K562 (cell line): ENCODE data around the gene PTPRE. TPM values are rescaled to one million over a fixed set of nuclear protein-coding genes. Genes with fewer than 3 reads are reported as not detected.

Experiments
- ATAC-seq: fragments of 200-7000 bp; cut with Tn5 transposase; 3 replicates; pipeline ENCODE4 v1.9.1; 2020; ENCODE audit warnings: moderate library complexity
- BruUV-seq: library from RNA; stranded (reverse); fragments of 400-500 nt; replicated peaks from 2 replicates; lab custom pipeline; 2021; lab: Mats Ljungman, UMichigan
- CTCF ChIA-PET: fragments of 300-600 bp; formaldehyde crosslinking; extraction: SDS; loops from one replicate; lab custom pipeline; 2021; ENCODE audit warnings: low intra/inter-chr PET ratio; lab: Yijun Ruan, JAX
- POLR2A ChIA-PET: fragments of 300-600, 350-650 bp; sonication (Branson Sonifier 250); formaldehyde crosslinking; extraction: SDS; loops from one replicate; lab custom pipeline; 2021; ENCODE audit warnings: antibody characterized with exemption, inconsistent platforms; lab: Yijun Ruan, JAX
- DNase-seq, 4 experiments: peaks; one replicate each; pipeline versions ENCODE4 v3.0.0 to v3.0.0-alpha.2; 2011 to 2018; ENCODE audit warnings: low spot score in 3 of 4, mixed read lengths in 3 of 4; ENCODE audit errors: extremely low read depth in 1 of 4
- FAIRE-seq: peaks from 2 replicates; lab custom pipeline; 2011; peaks lifted over from hg19 to GRCh38; lab: Jason Lieb, UNC
- H2AFZ ChIP-seq: 2 replicates; pipeline ENCODE4 v1.6.0; 2011; ENCODE audit warnings: low read depth, low read length, control low read depth, inconsistent platforms
- H3K27ac ChIP-seq: fragments of 200-600 bp; 3 replicates; pipeline ENCODE4 v1.8.0; 2011; ENCODE audit warnings: low read depth, mild to moderate bottlenecking, control low read depth, inconsistent platforms, low read length, moderate library complexity, mixed read lengths; ENCODE audit errors: extremely low read depth
- H3K27me3 ChIP-seq, 2 experiments: fragments of 300-600 bp in 1 of 2; 2 replicates in 1 of 2; 3 replicates in 1 of 2; pipeline versions ENCODE4 v1.6.0 to v1.8.0; 2011; ENCODE audit warnings: inconsistent platforms in 2 of 2, low read length in 2 of 2, mild to moderate bottlenecking in 1 of 2, mixed read lengths in 1 of 2, moderate library complexity in 1 of 2; ENCODE audit not compliant: control insufficient read depth in 2 of 2, insufficient read depth in 2 of 2
- H3K36me3 ChIP-seq: fragments of 300-600 bp; 3 replicates; pipeline ENCODE4 v1.8.0; 2011; ENCODE audit warnings: mild to moderate bottlenecking, low read length, inconsistent platforms; ENCODE audit not compliant: control insufficient read depth, insufficient read depth
- H3K4me1 ChIP-seq, 2 experiments: fragments of 200-600 bp in 1 of 2; replicated peaks in 1 of 2; 2 replicates in 1 of 2; 3 replicates in 1 of 2; pipeline versions ENCODE4 v1.5.1 to v1.8.0; 2011; ENCODE audit warnings: inconsistent platforms in 2 of 2, low read length in 2 of 2, mild to moderate bottlenecking in 1 of 2, mixed read lengths in 1 of 2, moderate library complexity in 1 of 2; ENCODE audit not compliant: control insufficient read depth in 2 of 2, insufficient read depth in 2 of 2
- H3K4me2 ChIP-seq: 2 replicates; pipeline ENCODE4 v1.6.1; 2011; ENCODE audit warnings: low read length, control low read depth, inconsistent platforms, mixed read lengths; ENCODE audit not compliant: insufficient read depth
- H3K4me3 ChIP-seq: fragments of 200-600 bp; sonication (generic), shearing (Covaris generic); 2 replicates; pipeline ENCODE4 v1.5.1; 2016; ENCODE audit warnings: control low read depth, inconsistent platforms
- H3K79me2 ChIP-seq: fragments of 200-600 bp; 3 replicates; pipeline ENCODE4 v1.8.0; 2011; ENCODE audit warnings: low read length, inconsistent platforms; ENCODE audit not compliant: control insufficient read depth, insufficient read depth
- H3K9ac ChIP-seq, 2 experiments: 2 replicates each; pipeline versions ENCODE4 v1.6.0 to v1.6.1; 2011; ENCODE audit warnings: low read depth in 2 of 2, low read length in 2 of 2, control low read depth in 1 of 2, inconsistent platforms in 1 of 2, mild to moderate bottlenecking in 1 of 2, mixed read lengths in 1 of 2; ENCODE audit not compliant: insufficient read depth in 1 of 2
- H3K9me1 ChIP-seq: one replicate; pipeline ENCODE4 v1.6.0; 2011; ENCODE audit warnings: inconsistent platforms, mild to moderate bottlenecking, low read length, moderate library complexity; ENCODE audit not compliant: control insufficient read depth, insufficient read depth
- H3K9me3 ChIP-seq: replicated peaks from 2 replicates; pipeline ENCODE4 v1.5.1; 2011; ENCODE audit warnings: low read depth, low read length, inconsistent platforms; ENCODE audit not compliant: control insufficient read depth, insufficient read depth
- H4K20me1 ChIP-seq: replicated peaks from 2 replicates; pipeline ENCODE4 v1.6.1; 2011; ENCODE audit warnings: low read length, inconsistent platforms, mixed read lengths; ENCODE audit not compliant: control insufficient read depth, insufficient read depth
- CBX5 ChIP-seq: IDR thresholded peaks from 2 replicates; pipeline ENCODE4 v1.6.1; 2014; ENCODE audit warnings: low read depth, borderline replicate concordance
- MEF2A ChIP-seq: IDR thresholded peaks from 2 replicates; pipeline ENCODE4 v1.6.1; 2011; ENCODE audit warnings: low read depth, mild to moderate bottlenecking, low read length, moderate library complexity; ENCODE audit not compliant: control insufficient read depth
- MEIS2 ChIP-seq: fragments of 450-650 bp; IDR thresholded peaks from 2 replicates; pipeline ENCODE4 v1.6.1; 2014; ENCODE audit warnings: mild to moderate bottlenecking; ENCODE audit not compliant: partially characterized antibody
- TAF15 ChIP-seq: fragments of 200-400 bp; formaldehyde crosslinking; IDR thresholded peaks from 2 replicates; pipeline ENCODE4 v1.6.1; 2017; ENCODE audit warnings: mild to moderate bottlenecking, low read depth, low read length, moderate library complexity
- TCFL5 ChIP-seq: fragments of 250-450 bp; sonication (Bioruptor Pico); conservative IDR thresholded peaks from 2 replicates; pipeline ENCODE4 v1.6.1; 2021; ENCODE audit warnings: mild to moderate bottlenecking, moderate library complexity, matching md5 sums
- TOE1 ChIP-seq, 2 experiments: fragments of 450-650 bp in 1 of 2; sonication (generic) in 1 of 2; formaldehyde crosslinking in 1 of 2; IDR thresholded peaks; 2 replicates each; pipeline versions ENCODE4 v1.7.1 to v1.8.0; 2016 to 2022; ENCODE audit warnings: borderline replicate concordance in 2 of 2, mild to moderate bottlenecking in 2 of 2, antibody characterized with exemption in 1 of 2, inconsistent platforms in 1 of 2, low read depth in 1 of 2, missing genetic modification reagents in 1 of 2, moderate library complexity in 1 of 2
- in situ Hi-C: fragments of 300-500 bp; cut with MboI; formaldehyde crosslinking; loops from 4 replicates; pipeline ENCODE4 v1.15.0; 2018; ENCODE audit warnings: inconsistent platforms, mixed read lengths
- intact Hi-C: fragments of 100-400 bp; cut with micrococcal nuclease; formaldehyde crosslinking; loops from 2 replicates; pipeline ENCODE4 v1.14.2; 2022
- polyA plus RNA-seq, 8 experiments: library from polyadenylated mRNA; depleted of rRNA in 4 of 8; stranded (reverse) in 5 of 8; unstranded in 3 of 8; fragments of >200 nt; fragmentation: Nextera tagmentation in 2 of 8; fragmentation: Illumina TruSeq in 1 of 8; extraction: Ambion mirVana in 2 of 8; extraction: Trizol in 1 of 8; gene quantifications; 2 replicates each; pipeline versions ENCODE4 v1.2.1 to v1.2.3, GENCODE V29; 2011 to 2014; ENCODE audit warnings: inconsistent platforms in 1 of 8, missing spikeins in 1 of 8
- total RNA-seq, 7 experiments: library from RNA; depleted of rRNA in 6 of 7; stranded (reverse); fragments of >200 nt in 6 of 7; fragmentation: Illumina TruSeq in 2 of 7; extraction: Trizol in 2 of 7; gene quantifications; 2 replicates each; pipeline versions ENCODE4 v1.2.1 to v1.2.3, GENCODE V29; 2011 to 2021; ENCODE audit warnings: low replicate concordance in 1 of 7
- TF ChIP-seq, protein P1 (sequence below): fragments of 250-450 bp; sonication (Bioruptor Pico); IDR thresholded peaks from 2 replicates; pipeline ENCODE4 v1.6.1; 2021; ENCODE audit warnings: mild to moderate bottlenecking
- TF ChIP-seq, protein P2 (sequence below): fragments of 200-400 bp; formaldehyde crosslinking; IDR thresholded peaks from 2 replicates; pipeline ENCODE4 v1.6.1; 2017; ENCODE audit warnings: mild to moderate bottlenecking, low read depth, low read length, moderate library complexity
- TF ChIP-seq, protein P3 (sequence below): fragments of 450-650 bp; IDR thresholded peaks from 2 replicates; pipeline ENCODE4 v1.6.1; 2016; ENCODE audit warnings: mild to moderate bottlenecking

Gene PTPRE
- total and polyA plus RNA-seq, 9 of the 15 experiments (the other 6 are each of a cell fraction or from before 2014, with no cell fraction given) = 0.01 to 0.13 (median 0.04) TPM; not detected in 4

DNA sequence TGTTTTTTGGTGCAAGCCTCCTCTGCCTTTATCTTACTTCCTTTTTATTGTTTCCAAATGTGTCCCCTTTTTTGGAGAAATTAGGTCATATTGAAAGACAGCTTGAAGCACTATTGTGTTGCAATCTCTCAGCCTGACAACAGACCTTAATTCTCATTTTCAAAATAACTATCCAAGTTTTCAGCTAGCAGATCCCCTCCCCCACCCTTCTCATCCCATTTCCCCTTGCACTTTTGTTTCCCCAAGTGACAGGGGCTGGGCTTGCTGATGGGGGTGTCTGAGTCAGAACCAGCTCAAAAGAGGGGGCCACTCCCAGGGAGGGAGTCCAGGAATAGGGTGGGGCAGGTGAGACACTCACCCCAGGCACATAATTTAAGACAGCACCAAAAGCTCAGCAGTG lies 144.0 kb downstream of the PTPRE start:
- Histone ChIP-seq H3K27ac (no peak overlapping the region), H3K79me2 (no peaks in the 10 kb centered on the region), H3K27me3 (peaks cover 3 to 39% of the 10 kb centered on the region in 2 experiments; a peak in 3 of 5 replicates), H2AFZ (no peak overlapping the region), H3K9me1 (no peaks in the 10 kb centered on the region), H3K36me3 (no peaks in the 10 kb centered on the region), H3K4me3 (no peak overlapping the region), H3K4me2 (no peak overlapping the region), H3K9me3 (no peaks in the 10 kb centered on the region), H3K9ac (no peak overlapping the region), H4K20me1 (no peaks in the 10 kb centered on the region), H3K4me1 (no peaks in the 10 kb centered on the region)
- ChIA-PET POLR2A (interaction anchor here (0.5 to 0.7 kb wide), 2 partner anchors 18 to 229 kb away, joined by 3 read pairs; no protein-coding TSS in a partner anchor), CTCF (no interaction called here)
- intact Hi-C loops (no loop called here), in situ Hi-C loops (no loop called here)
- no TSS peak for BruUV-seq
- no peak for FAIRE-seq
- TF ChIP-seq TCFL5 = no peak
- TF ChIP-seq, protein P1, sequence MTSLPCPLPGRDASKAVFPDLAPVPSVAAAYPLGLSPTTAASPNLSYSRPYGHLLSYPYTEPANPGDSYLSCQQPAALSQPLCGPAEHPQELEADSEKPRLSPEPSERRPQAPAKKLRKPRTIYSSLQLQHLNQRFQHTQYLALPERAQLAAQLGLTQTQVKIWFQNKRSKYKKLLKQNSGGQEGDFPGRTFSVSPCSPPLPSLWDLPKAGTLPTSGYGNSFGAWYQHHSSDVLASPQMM (CRISPR knock-in tag) = no peak
- no peak for TF ChIP-seq TOE1 (IDR thresholded peaks at IDR 0.05; ENCODE audit: borderline replicate concordance)
- no peak for TF ChIP-seq TOE1 (CRISPR knock-in tag; IDR thresholded peaks at IDR 0.05; ENCODE audit: borderline replicate concordance, low read depth)
- no peak for TF ChIP-seq MEF2A
- TF ChIP-seq MEIS2 = no peak
- TF ChIP-seq, protein P2, sequence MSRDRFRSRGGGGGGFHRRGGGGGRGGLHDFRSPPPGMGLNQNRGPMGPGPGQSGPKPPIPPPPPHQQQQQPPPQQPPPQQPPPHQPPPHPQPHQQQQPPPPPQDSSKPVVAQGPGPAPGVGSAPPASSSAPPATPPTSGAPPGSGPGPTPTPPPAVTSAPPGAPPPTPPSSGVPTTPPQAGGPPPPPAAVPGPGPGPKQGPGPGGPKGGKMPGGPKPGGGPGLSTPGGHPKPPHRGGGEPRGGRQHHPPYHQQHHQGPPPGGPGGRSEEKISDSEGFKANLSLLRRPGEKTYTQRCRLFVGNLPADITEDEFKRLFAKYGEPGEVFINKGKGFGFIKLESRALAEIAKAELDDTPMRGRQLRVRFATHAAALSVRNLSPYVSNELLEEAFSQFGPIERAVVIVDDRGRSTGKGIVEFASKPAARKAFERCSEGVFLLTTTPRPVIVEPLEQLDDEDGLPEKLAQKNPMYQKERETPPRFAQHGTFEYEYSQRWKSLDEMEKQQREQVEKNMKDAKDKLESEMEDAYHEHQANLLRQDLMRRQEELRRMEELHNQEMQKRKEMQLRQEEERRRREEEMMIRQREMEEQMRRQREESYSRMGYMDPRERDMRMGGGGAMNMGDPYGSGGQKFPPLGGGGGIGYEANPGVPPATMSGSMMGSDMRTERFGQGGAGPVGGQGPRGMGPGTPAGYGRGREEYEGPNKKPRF = no peak
- TF ChIP-seq, protein P3, sequence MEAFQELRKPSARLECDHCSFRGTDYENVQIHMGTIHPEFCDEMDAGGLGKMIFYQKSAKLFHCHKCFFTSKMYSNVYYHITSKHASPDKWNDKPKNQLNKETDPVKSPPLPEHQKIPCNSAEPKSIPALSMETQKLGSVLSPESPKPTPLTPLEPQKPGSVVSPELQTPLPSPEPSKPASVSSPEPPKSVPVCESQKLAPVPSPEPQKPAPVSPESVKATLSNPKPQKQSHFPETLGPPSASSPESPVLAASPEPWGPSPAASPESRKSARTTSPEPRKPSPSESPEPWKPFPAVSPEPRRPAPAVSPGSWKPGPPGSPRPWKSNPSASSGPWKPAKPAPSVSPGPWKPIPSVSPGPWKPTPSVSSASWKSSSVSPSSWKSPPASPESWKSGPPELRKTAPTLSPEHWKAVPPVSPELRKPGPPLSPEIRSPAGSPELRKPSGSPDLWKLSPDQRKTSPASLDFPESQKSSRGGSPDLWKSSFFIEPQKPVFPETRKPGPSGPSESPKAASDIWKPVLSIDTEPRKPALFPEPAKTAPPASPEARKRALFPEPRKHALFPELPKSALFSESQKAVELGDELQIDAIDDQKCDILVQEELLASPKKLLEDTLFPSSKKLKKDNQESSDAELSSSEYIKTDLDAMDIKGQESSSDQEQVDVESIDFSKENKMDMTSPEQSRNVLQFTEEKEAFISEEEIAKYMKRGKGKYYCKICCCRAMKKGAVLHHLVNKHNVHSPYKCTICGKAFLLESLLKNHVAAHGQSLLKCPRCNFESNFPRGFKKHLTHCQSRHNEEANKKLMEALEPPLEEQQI = no peak
- no peak for TF ChIP-seq TAF15
- no peak for TF ChIP-seq CBX5
- ATAC-seq = no peak
- no peak for DNase-seq
